HG02610 (cell line): Measurements from ENCODE around the gene SLC12A2.

Source experiments
- ATAC-seq: cut with Tn5 transposase; IDR thresholded peaks from one replicate; pipeline ENCODE4 v1.9.1; 2021; ENCODE audit warnings: mild to moderate bottlenecking, moderate library complexity; ENCODE audit not compliant: unreplicated experiment

SLC12A2 gene

GRCh38 chr5:128097224-128097623 is 13.7 kb downstream of the SLC12A2 start:
- no peak for ATAC-seq

GRCh38 chr5:128097781-128098180 is 14.2 kb downstream of the SLC12A2 start:
- ATAC-seq: no peak

GRCh38 chr5:128099944-128100343 is 16.4 kb downstream of the SLC12A2 start:
- no peak for ATAC-seq

- ATAC-seq: no peak
Observed at GRCh38 chr5:128100860-128101557, 17.4 kb downstream of the SLC12A2 start.

GRCh38 chr5:128101676-128102075 is 18.1 kb downstream of the SLC12A2 start:
- no peak for ATAC-seq

- no peak for ATAC-seq
Observed at GRCh38 chr5:128105203-128105602, 21.6 kb downstream of the SLC12A2 start.

- no peak for ATAC-seq
Observed at GRCh38 chr5:128109138-128109537, 25.6 kb downstream of the SLC12A2 start.

GRCh38 chr5:128109766-128110165 is 26.2 kb downstream of the SLC12A2 start:
- no peak for ATAC-seq

- ATAC-seq: peak; percentile 39
Observed at GRCh38 chr5:128111818-128112448, 28.4 kb downstream of the SLC12A2 start.

- ATAC-seq: peak; percentile 70
Observed at GRCh38 chr5:128116445-128116844, 32.9 kb downstream of the SLC12A2 start.

- no peak for ATAC-seq
Observed at GRCh38 chr5:128118214-128118613, 34.6 kb downstream of the SLC12A2 start.

GRCh38 chr5:128121651-128122050 is 38.1 kb downstream of the SLC12A2 start:
- ATAC-seq: no peak

- no peak for ATAC-seq
Observed at GRCh38 chr5:128123936-128124335, 40.4 kb downstream of the SLC12A2 start.

GRCh38 chr5:128126241-128126640 is 42.7 kb downstream of the SLC12A2 start:
- ATAC-seq: no peak

GRCh38 chr5:128132499-128132898 is 48.9 kb downstream of the SLC12A2 start:
- ATAC-seq: no peak

- ATAC-seq: no peak
Observed at GRCh38 chr5:128135286-128135685, 51.7 kb downstream of the SLC12A2 start.

- ATAC-seq: no peak
Observed at GRCh38 chr5:128143911-128144310, 60.3 kb downstream of the SLC12A2 start.

GRCh38 chr5:128144491-128144890 is 60.9 kb downstream of the SLC12A2 start:
- ATAC-seq: no peak

- no peak for ATAC-seq
Observed at GRCh38 chr5:128146671-128147070, 63.1 kb downstream of the SLC12A2 start.

- ATAC-seq: no peak
Observed at GRCh38 chr5:128154943-128155342, 71.4 kb downstream of the SLC12A2 start.

- ATAC-seq: no peak
Observed at GRCh38 chr5:128155776-128156175, 72.2 kb downstream of the SLC12A2 start.

- no peak for ATAC-seq
Observed at GRCh38 chr5:128156521-128156920, 73.0 kb downstream of the SLC12A2 start.

GRCh38 chr5:128158342-128158741 is 74.8 kb downstream of the SLC12A2 start:
- ATAC-seq: no peak
